K562 (cell line): Measurements from ENCODE around the gene PLEKHG4B. TPM values are rescaled to one million over a fixed set of nuclear protein-coding genes. Genes with fewer than 3 reads are reported as not detected.

Experiments
- ATAC-seq: fragments of 200-7000 bp; cut with Tn5 transposase; 3 replicates; pipeline ENCODE4 v1.9.1; 2020; ENCODE audit warnings: moderate library complexity
- BruUV-seq: library from RNA; stranded (reverse); fragments of 400-500 nt; replicated peaks from 2 replicates; lab custom pipeline; 2021; lab: Mats Ljungman, UMichigan
- CTCF ChIA-PET: fragments of 300-600 bp; formaldehyde crosslinking; extraction: SDS; loops from one replicate; lab custom pipeline; 2021; ENCODE audit warnings: low intra/inter-chr PET ratio; lab: Yijun Ruan, JAX
- POLR2A ChIA-PET: fragments of 300-600, 350-650 bp; sonication (Branson Sonifier 250); formaldehyde crosslinking; extraction: SDS; loops from one replicate; lab custom pipeline; 2021; ENCODE audit warnings: antibody characterized with exemption, inconsistent platforms; lab: Yijun Ruan, JAX
- DNase-seq, 4 experiments: peaks; one replicate each; pipeline versions ENCODE4 v3.0.0 to v3.0.0-alpha.2; 2011 to 2018; ENCODE audit warnings: low spot score in 3 of 4, mixed read lengths in 3 of 4; ENCODE audit errors: extremely low read depth in 1 of 4
- FAIRE-seq: peaks from 2 replicates; lab custom pipeline; 2011; peaks lifted over from hg19 to GRCh38; lab: Jason Lieb, UNC
- H2AFZ ChIP-seq: 2 replicates; pipeline ENCODE4 v1.6.0; 2011; ENCODE audit warnings: low read depth, low read length, control low read depth, inconsistent platforms
- H3K27ac ChIP-seq: fragments of 200-600 bp; 3 replicates; pipeline ENCODE4 v1.8.0; 2011; ENCODE audit warnings: low read depth, mild to moderate bottlenecking, control low read depth, inconsistent platforms, low read length, moderate library complexity, mixed read lengths; ENCODE audit errors: extremely low read depth
- H3K27me3 ChIP-seq, 2 experiments: fragments of 300-600 bp in 1 of 2; 2 replicates in 1 of 2; 3 replicates in 1 of 2; pipeline versions ENCODE4 v1.6.0 to v1.8.0; 2011; ENCODE audit warnings: inconsistent platforms in 2 of 2, low read length in 2 of 2, mild to moderate bottlenecking in 1 of 2, mixed read lengths in 1 of 2, moderate library complexity in 1 of 2; ENCODE audit not compliant: control insufficient read depth in 2 of 2, insufficient read depth in 2 of 2
- H3K36me3 ChIP-seq: fragments of 300-600 bp; 3 replicates; pipeline ENCODE4 v1.8.0; 2011; ENCODE audit warnings: mild to moderate bottlenecking, low read length, inconsistent platforms; ENCODE audit not compliant: control insufficient read depth, insufficient read depth
- H3K4me1 ChIP-seq, 2 experiments: fragments of 200-600 bp in 1 of 2; replicated peaks in 1 of 2; 2 replicates in 1 of 2; 3 replicates in 1 of 2; pipeline versions ENCODE4 v1.5.1 to v1.8.0; 2011; ENCODE audit warnings: inconsistent platforms in 2 of 2, low read length in 2 of 2, mild to moderate bottlenecking in 1 of 2, mixed read lengths in 1 of 2, moderate library complexity in 1 of 2; ENCODE audit not compliant: control insufficient read depth in 2 of 2, insufficient read depth in 2 of 2
- H3K4me2 ChIP-seq: 2 replicates; pipeline ENCODE4 v1.6.1; 2011; ENCODE audit warnings: low read length, control low read depth, inconsistent platforms, mixed read lengths; ENCODE audit not compliant: insufficient read depth
- H3K4me3 ChIP-seq: fragments of 200-600 bp; sonication (generic), shearing (Covaris generic); 2 replicates; pipeline ENCODE4 v1.5.1; 2016; ENCODE audit warnings: control low read depth, inconsistent platforms
- H3K79me2 ChIP-seq: fragments of 200-600 bp; 3 replicates; pipeline ENCODE4 v1.8.0; 2011; ENCODE audit warnings: low read length, inconsistent platforms; ENCODE audit not compliant: control insufficient read depth, insufficient read depth
- H3K9ac ChIP-seq, 2 experiments: 2 replicates each; pipeline versions ENCODE4 v1.6.0 to v1.6.1; 2011; ENCODE audit warnings: low read depth in 2 of 2, low read length in 2 of 2, control low read depth in 1 of 2, inconsistent platforms in 1 of 2, mild to moderate bottlenecking in 1 of 2, mixed read lengths in 1 of 2; ENCODE audit not compliant: insufficient read depth in 1 of 2
- H3K9me1 ChIP-seq: one replicate; pipeline ENCODE4 v1.6.0; 2011; ENCODE audit warnings: inconsistent platforms, mild to moderate bottlenecking, low read length, moderate library complexity; ENCODE audit not compliant: control insufficient read depth, insufficient read depth
- H3K9me3 ChIP-seq: replicated peaks from 2 replicates; pipeline ENCODE4 v1.5.1; 2011; ENCODE audit warnings: low read depth, low read length, inconsistent platforms; ENCODE audit not compliant: control insufficient read depth, insufficient read depth
- H4K20me1 ChIP-seq: replicated peaks from 2 replicates; pipeline ENCODE4 v1.6.1; 2011; ENCODE audit warnings: low read length, inconsistent platforms, mixed read lengths; ENCODE audit not compliant: control insufficient read depth, insufficient read depth
- VEZF1 ChIP-seq: fragments of 200-800 bp; sonication (Bioruptor generic); IDR thresholded peaks from 2 replicates; pipeline ENCODE4 v1.6.1; 2017; ENCODE audit warnings: missing genetic modification characterization, missing compliant biosample characterization
- WGBS: fragments of 100-300 bp; shearing (Covaris generic); methylation state at CpG from one replicate; pipeline ENCODE4 v1.1.6; 2016; ENCODE audit warnings: low coverage, mixed read lengths; ENCODE audit not compliant: insufficient coverage; ENCODE audit errors: missing lambda C conversion rate; 5-methylcytosine and 5-hydroxymethylcytosine counted together
- in situ Hi-C: fragments of 300-500 bp; cut with MboI; formaldehyde crosslinking; loops from 4 replicates; pipeline ENCODE4 v1.15.0; 2018; ENCODE audit warnings: inconsistent platforms, mixed read lengths
- intact Hi-C: fragments of 100-400 bp; cut with micrococcal nuclease; formaldehyde crosslinking; loops from 2 replicates; pipeline ENCODE4 v1.14.2; 2022
- polyA plus RNA-seq, 8 experiments: library from polyadenylated mRNA; depleted of rRNA in 4 of 8; stranded (reverse) in 5 of 8; unstranded in 3 of 8; fragments of >200 nt; fragmentation: Nextera tagmentation in 2 of 8; fragmentation: Illumina TruSeq in 1 of 8; extraction: Ambion mirVana in 2 of 8; extraction: Trizol in 1 of 8; gene quantifications; 2 replicates each; pipeline versions ENCODE4 v1.2.1 to v1.2.3, GENCODE V29; 2011 to 2014; ENCODE audit warnings: inconsistent platforms in 1 of 8, missing spikeins in 1 of 8
- total RNA-seq, 7 experiments: library from RNA; depleted of rRNA in 6 of 7; stranded (reverse); fragments of >200 nt in 6 of 7; fragmentation: Illumina TruSeq in 2 of 7; extraction: Trizol in 2 of 7; gene quantifications; 2 replicates each; pipeline versions ENCODE4 v1.2.1 to v1.2.3, GENCODE V29; 2011 to 2021; ENCODE audit warnings: low replicate concordance in 1 of 7
- TF ChIP-seq, protein P1 (sequence below): sonication (generic); formaldehyde crosslinking; IDR thresholded peaks from 2 replicates; pipeline ENCODE4 v1.8.0; 2023; ENCODE audit warnings: missing genetic modification reagents, mild to moderate bottlenecking, borderline replicate concordance

Gene PLEKHG4B
- total and polyA plus RNA-seq, 9 of the 15 experiments (the other 6 are each of a cell fraction or from before 2014, with no cell fraction given): 0.02 TPM; not detected in 8

- 2% methylated on average over 5 of the region's 5 CpGs for WGBS
- H4K20me1 ChIP-seq: peaks cover 17% of the 10 kb centered on the region
- ATAC-seq: no peak
- TF ChIP-seq VEZF1 (CRISPR knock-in tag): no peak
- TF ChIP-seq, protein P1, sequence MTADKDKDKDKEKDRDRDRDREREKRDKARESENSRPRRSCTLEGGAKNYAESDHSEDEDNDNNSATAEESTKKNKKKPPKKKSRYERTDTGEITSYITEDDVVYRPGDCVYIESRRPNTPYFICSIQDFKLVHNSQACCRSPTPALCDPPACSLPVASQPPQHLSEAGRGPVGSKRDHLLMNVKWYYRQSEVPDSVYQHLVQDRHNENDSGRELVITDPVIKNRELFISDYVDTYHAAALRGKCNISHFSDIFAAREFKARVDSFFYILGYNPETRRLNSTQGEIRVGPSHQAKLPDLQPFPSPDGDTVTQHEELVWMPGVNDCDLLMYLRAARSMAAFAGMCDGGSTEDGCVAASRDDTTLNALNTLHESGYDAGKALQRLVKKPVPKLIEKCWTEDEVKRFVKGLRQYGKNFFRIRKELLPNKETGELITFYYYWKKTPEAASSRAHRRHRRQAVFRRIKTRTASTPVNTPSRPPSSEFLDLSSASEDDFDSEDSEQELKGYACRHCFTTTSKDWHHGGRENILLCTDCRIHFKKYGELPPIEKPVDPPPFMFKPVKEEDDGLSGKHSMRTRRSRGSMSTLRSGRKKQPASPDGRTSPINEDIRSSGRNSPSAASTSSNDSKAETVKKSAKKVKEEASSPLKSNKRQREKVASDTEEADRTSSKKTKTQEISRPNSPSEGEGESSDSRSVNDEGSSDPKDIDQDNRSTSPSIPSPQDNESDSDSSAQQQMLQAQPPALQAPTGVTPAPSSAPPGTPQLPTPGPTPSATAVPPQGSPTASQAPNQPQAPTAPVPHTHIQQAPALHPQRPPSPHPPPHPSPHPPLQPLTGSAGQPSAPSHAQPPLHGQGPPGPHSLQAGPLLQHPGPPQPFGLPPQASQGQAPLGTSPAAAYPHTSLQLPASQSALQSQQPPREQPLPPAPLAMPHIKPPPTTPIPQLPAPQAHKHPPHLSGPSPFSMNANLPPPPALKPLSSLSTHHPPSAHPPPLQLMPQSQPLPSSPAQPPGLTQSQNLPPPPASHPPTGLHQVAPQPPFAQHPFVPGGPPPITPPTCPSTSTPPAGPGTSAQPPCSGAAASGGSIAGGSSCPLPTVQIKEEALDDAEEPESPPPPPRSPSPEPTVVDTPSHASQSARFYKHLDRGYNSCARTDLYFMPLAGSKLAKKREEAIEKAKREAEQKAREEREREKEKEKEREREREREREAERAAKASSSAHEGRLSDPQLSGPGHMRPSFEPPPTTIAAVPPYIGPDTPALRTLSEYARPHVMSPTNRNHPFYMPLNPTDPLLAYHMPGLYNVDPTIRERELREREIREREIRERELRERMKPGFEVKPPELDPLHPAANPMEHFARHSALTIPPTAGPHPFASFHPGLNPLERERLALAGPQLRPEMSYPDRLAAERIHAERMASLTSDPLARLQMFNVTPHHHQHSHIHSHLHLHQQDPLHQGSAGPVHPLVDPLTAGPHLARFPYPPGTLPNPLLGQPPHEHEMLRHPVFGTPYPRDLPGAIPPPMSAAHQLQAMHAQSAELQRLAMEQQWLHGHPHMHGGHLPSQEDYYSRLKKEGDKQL (CRISPR knock-in tag): no peak
- H3K27me3 ChIP-seq: peaks cover 75 to 80% of the 10 kb centered on the region in 2 experiments
- H3K36me3 ChIP-seq: no peaks in the 10 kb centered on the region
- CTCF ChIA-PET: no interaction called here
- H3K27ac ChIP-seq: no peak overlapping the region
- POLR2A ChIA-PET: no interaction called here
- no peaks in the 10 kb centered on the region for H3K9me1 ChIP-seq
- no TSS peak for BruUV-seq
- no peak overlapping the region for H3K9ac ChIP-seq
- peaks cover 0 to 8% of the 10 kb centered on the region in 2 experiments; a peak in 1 of 5 replicates for H3K4me1 ChIP-seq
- no peak overlapping the region for H3K4me3 ChIP-seq
- in situ Hi-C loops (no loop called here), intact Hi-C loops (no loop called here)
- H3K9me3 ChIP-seq: no peaks in the 10 kb centered on the region
- H3K4me2 ChIP-seq: no peak overlapping the region
- no peak for FAIRE-seq
- no peak overlapping the region for H2AFZ ChIP-seq
- no peaks in the 10 kb centered on the region for H3K79me2 ChIP-seq
- DNase-seq: no peak
These were observed 86.1 kb downstream of the PLEKHG4B start for GRCh38 chr5:178110-178509.
